Upper lobe of left lung (tissue), 4 donors: ENCODE measurements around the gene HESX1.

Source experiments
- CTCF ChIP-seq, 6 experiments: fragments of 450-650 bp in 4 of 6; fragments of 200-600 bp in 2 of 6; sonication (generic) in 2 of 6; IDR thresholded peaks; one replicate each; pipeline ENCODE4 v1.5.1; 2016 to 2019; ENCODE audit warnings: antibody characterized with exemption in 6 of 6
- EP300 ChIP-seq, 4 donors: sonication (generic); formaldehyde crosslinking; IDR thresholded peaks; one replicate each; pipeline ENCODE4 v1.5.1; 2017; ENCODE audit warnings: antibody characterized with exemption in 4 of 4, control low read depth in 2 of 4
- POLR2A ChIP-seq, 4 donors: fragments of 450-650 bp; IDR thresholded peaks; one replicate each; pipeline ENCODE4 v1.5.1; 2016 to 2017; ENCODE audit warnings: antibody characterized with exemption in 4 of 4, mild to moderate bottlenecking in 2 of 4

GRCh38 chr3:57151021-57151449, 48.7 kb downstream of the HESX1 start:
- TF ChIP-seq CTCF (IDR thresholded peaks at IDR 0.05) = no peak
- TF ChIP-seq POLR2A (IDR thresholded peaks at IDR 0.05) = no peak
- TF ChIP-seq EP300 (IDR thresholded peaks at IDR 0.05) = no peak
